GM12872 (cell line): Measurements from ENCODE around the gene CCDC182.

Experiments
- CTCF ChIP-seq: IDR thresholded peaks from 3 replicates; pipeline ENCODE4 v1.5.1; 2011; ENCODE audit warnings: low read depth, mild to moderate bottlenecking, low read length, moderate library complexity; ENCODE audit not compliant: insufficient read depth

Gene CCDC182

GRCh38 chr17:57767561-57767960 is 22.5 kb upstream of the CCDC182 start:
- no peak for TF ChIP-seq CTCF

- TF ChIP-seq CTCF = no peak
Observed at GRCh38 chr17:57766318-57766943, 21.3 kb upstream of the CCDC182 start.

GRCh38 chr17:57762452-57763395 is 17.6 kb upstream of the CCDC182 start:
- TF ChIP-seq CTCF = no peak

- no peak for TF ChIP-seq CTCF
Observed at GRCh38 chr17:57761887-57762286, 16.8 kb upstream of the CCDC182 start.

GRCh38 chr17:57760046-57760445 is 14.9 kb upstream of the CCDC182 start:
- TF ChIP-seq CTCF = no peak

- TF ChIP-seq CTCF = no peak
Observed at GRCh38 chr17:57758654-57759053, 13.6 kb upstream of the CCDC182 start.

- no peak for TF ChIP-seq CTCF
Observed at GRCh38 chr17:57757735-57758134, 12.6 kb upstream of the CCDC182 start.
